Effector memory CD8-positive, alpha-beta T cell (primary cell): ENCODE measurements around the gene FUBP3.
"Not testable (repeated sequence)": the region's sequence is repeated elsewhere in the genome, so short reads cannot be mapped to it uniquely, and the experiment has no call there.

Source experiments
- ATAC-seq: fragments of 150-1000 bp; cut with Tn5 transposase; replicated peaks from 2 replicates; pipeline ENCODE4 v1.10.0; 2021; ENCODE audit warnings: mild to moderate bottlenecking, moderate library complexity
- DNase-seq, 3 experiments: peaks; one replicate each; pipeline ENCODE4 v3.0.0; 2021
- H3K27ac Mint-ChIP-seq, 2 donors: one replicate each; pipeline ENCODE4 v1.8.0; 2022; ENCODE audit warnings: mild to moderate bottlenecking in 2 of 2, mixed read lengths in 2 of 2, moderate library complexity in 2 of 2
- H3K27me3 Mint-ChIP-seq, 2 donors: one replicate each; pipeline ENCODE4 v1.8.0; 2022; ENCODE audit warnings: mixed read lengths in 2 of 2
- H3K36me3 Mint-ChIP-seq: one replicate; pipeline ENCODE4 v1.8.0; 2022; ENCODE audit warnings: mild to moderate bottlenecking, moderate library complexity, mixed read lengths; ENCODE audit not compliant: insufficient read depth
- H3K4me1 Mint-ChIP-seq, 2 donors: one replicate each; pipeline ENCODE4 v1.8.0; 2022; ENCODE audit warnings: low read depth in 2 of 2, mixed read lengths in 2 of 2
- H3K4me3 Mint-ChIP-seq, 2 donors: one replicate each; pipeline ENCODE4 v1.8.0; 2022; ENCODE audit warnings: mild to moderate bottlenecking in 2 of 2, mixed read lengths in 2 of 2, moderate library complexity in 2 of 2
- H3K9me3 Mint-ChIP-seq, 2 donors: one replicate each; pipeline ENCODE4 v1.8.0; 2022; ENCODE audit warnings: mixed read lengths in 2 of 2

Gene FUBP3

GRCh38 chr9:130543368-130543767, 36.0 kb upstream of the FUBP3 start:
- DNase-seq (no peak), ATAC-seq (no peak)
- H3K36me3 Mint-ChIP-seq: no peaks in the 10 kb centered on the region
- H3K9me3 Mint-ChIP-seq: no peaks in the 10 kb centered on the region
- H3K27ac Mint-ChIP-seq: no peak overlapping the region
- peaks cover 0 to 3% of the 10 kb centered on the region in 2 donors for H3K4me1 Mint-ChIP-seq
- H3K27me3 Mint-ChIP-seq: peaks cover 52 to 61% of the 10 kb centered on the region in 2 donors
- no peak overlapping the region for H3K4me3 Mint-ChIP-seq

DNA sequence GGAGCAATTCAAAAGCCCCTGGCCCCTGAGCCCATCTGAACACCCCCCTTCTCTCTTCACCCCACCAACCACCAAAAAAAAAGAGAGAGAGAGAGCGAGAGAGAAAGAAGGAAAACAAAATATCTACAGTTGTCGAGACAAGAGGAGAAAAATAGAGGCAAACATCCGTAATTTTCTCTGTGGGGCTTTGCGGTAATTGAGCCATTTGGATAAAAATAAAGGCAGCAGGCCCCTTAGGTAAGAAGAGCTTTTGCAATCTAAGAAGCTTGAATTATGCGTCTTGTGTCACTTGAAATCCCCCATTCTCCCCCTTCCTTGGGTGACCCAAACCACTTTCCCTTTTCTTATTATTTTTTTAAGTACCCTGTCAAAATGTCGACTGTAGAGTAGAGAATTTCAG, 35.5 kb upstream of the FUBP3 start:
- H3K27me3 Mint-ChIP-seq: peaks cover 47 to 56% of the 10 kb centered on the region in 2 donors

DNA sequence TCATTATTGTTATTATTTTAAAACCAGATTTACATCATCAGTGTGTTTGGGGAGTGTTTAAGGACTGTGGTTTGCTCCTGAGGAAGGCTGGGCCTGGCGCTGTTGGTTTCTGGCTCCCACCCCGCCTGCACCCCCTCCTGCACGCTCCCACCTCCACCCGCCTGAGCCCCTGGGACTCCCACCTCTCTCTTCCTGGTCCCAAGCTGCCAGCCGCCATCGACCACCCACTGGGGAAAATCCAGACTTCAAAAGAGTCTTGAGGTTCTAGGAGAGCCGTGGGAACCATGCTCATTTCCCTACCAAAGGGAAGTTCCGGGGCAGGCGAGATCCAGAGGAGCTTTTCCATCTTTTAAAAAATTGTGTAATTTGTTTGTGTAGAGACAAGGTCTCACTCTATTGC, 35.0 kb upstream of the FUBP3 start:
- no peaks in the 10 kb centered on the region for H3K36me3 Mint-ChIP-seq
- H3K27ac Mint-ChIP-seq: no peak overlapping the region
- ATAC-seq: no peak
- no peak overlapping the region for H3K4me3 Mint-ChIP-seq
- no peak for DNase-seq
- H3K9me3 Mint-ChIP-seq: no peaks in the 10 kb centered on the region
- H3K4me1 Mint-ChIP-seq: peaks cover 0 to 3% of the 10 kb centered on the region in 2 donors
- peaks cover 42 to 54% of the 10 kb centered on the region in 2 donors for H3K27me3 Mint-ChIP-seq

More for the DNA sequence above, 35.5 kb upstream of the FUBP3 start:
- Mint-ChIP-seq H3K4me1 (peaks cover 0 to 3% of the 10 kb centered on the region in 2 donors), H3K36me3 (no peaks in the 10 kb centered on the region), H3K27ac (no peak overlapping the region), H3K9me3 (no peaks in the 10 kb centered on the region), H3K4me3 (no peak overlapping the region)
- no peak for DNase-seq
- no peak for ATAC-seq

DNA sequence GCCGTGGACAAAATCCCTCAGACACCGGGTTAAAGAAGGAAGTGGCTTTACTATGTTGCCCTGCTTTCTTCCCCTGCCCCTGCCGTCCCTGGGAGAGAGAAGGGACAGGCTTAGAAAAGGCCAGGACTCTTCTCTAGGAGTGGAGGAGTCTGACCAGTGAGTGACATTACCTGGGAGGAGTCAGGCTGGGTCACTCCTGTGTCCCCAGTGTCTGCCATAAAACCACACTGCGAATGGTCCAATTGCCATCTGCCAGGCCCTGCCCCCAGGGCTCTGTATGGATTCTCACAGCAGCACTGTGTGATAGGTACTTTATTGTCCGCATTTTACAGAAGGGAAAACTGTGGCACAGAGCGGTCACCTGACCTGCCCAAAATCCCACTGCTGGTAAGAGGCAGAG, 31.3 kb upstream of the FUBP3 start:
- no peak overlapping the region for H3K27ac Mint-ChIP-seq
- ATAC-seq (no peak), DNase-seq (no peak)
- H3K9me3 Mint-ChIP-seq: no peaks in the 10 kb centered on the region
- no peak overlapping the region for H3K4me3 Mint-ChIP-seq
- peaks cover 22 to 39% of the 10 kb centered on the region in 2 donors for H3K27me3 Mint-ChIP-seq
- no peaks in the 10 kb centered on the region for H3K36me3 Mint-ChIP-seq
- no peaks in the 10 kb centered on the region for H3K4me1 Mint-ChIP-seq

DNA sequence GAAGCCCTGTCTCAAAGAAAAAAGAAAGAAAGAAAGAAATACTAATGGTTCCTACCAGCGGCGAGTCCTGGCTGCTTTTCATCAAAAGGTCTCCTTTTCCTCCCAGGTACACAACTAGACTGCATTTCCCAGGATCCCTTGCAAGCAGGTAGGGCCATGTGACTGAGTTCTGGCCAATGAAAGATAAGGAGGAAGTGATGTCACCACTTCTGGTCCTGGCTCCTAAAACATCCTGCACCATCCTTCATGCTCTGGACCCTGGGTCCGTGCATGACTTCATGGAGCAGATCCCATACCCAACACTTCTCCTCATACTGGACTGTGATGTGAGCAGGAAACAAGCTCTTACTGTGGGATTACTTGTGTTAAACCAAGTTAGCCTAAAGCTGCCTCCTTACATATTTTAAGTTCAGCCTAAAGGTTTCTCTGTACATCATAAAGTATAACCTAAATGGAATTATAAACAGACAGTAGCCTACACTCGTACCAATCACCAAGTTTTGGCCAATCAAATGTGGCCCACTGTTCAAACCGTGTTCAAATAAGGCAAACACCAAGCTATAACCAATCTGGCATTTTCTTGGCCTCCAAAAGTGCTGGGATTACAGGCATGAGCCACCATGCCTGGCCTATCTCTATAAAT, 30.2 kb upstream of the FUBP3 start:
- Mint-ChIP-seq H3K27ac (no peak overlapping the region), H3K36me3 (no peaks in the 10 kb centered on the region), H3K9me3 (no peaks in the 10 kb centered on the region), H3K4me1 (no peaks in the 10 kb centered on the region), H3K4me3 (no peak overlapping the region), H3K27me3 (peaks cover 11 to 39% of the 10 kb centered on the region in 2 donors)
- DNase-seq (no peak), ATAC-seq (no peak)

DNA sequence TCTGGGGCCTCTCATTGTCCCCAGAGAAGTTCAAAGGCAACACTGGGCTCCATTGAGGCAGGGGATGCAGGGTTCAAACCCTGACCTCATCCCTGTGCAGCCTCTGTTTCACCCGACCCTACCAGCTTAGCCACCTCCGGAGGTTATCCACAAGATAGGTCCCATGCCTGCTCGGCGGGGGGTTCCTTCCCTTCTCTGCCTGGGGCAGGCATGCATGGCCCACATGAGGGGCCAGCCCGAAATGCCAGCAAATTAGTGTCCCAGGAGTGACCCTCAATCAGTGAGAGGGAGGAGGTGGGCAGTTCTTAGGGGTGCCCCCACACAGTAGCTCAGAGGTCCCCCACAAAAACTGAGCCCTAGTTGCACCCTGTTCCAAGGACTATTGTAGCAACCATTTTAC, 24.8 kb upstream of the FUBP3 start:
- H3K27ac Mint-ChIP-seq: no peak overlapping the region
- no peaks in the 10 kb centered on the region for H3K36me3 Mint-ChIP-seq
- H3K4me1 Mint-ChIP-seq: no peaks in the 10 kb centered on the region
- no peak overlapping the region for H3K4me3 Mint-ChIP-seq
- ATAC-seq (no peak), DNase-seq (no peak)
- H3K27me3 Mint-ChIP-seq: peaks cover 19 to 53% of the 10 kb centered on the region in 2 donors
- no peaks in the 10 kb centered on the region for H3K9me3 Mint-ChIP-seq

DNA sequence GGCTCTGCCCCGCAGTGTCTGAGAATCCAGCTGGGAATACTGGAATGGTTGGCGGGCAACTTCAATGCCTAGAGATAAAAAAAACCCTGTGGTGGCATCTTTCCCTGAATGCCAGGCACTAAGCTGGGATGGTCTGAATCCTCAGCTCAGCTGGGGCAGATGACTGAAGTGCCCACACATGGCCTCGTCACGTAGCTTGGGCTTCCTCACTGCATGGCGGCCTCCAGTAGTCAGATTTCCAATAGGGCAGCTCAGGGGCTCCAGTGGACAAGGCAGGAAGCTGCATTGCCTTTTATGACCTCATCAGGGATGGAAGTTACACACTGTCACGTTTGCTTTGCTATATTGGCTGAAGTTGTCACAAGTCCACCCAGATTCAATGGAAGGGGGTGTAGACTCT, 24.3 kb upstream of the FUBP3 start:
- H3K36me3 Mint-ChIP-seq: no peaks in the 10 kb centered on the region
- no peak for ATAC-seq
- H3K4me1 Mint-ChIP-seq: no peaks in the 10 kb centered on the region
- no peak overlapping the region for H3K27ac Mint-ChIP-seq
- H3K9me3 Mint-ChIP-seq: no peaks in the 10 kb centered on the region
- DNase-seq: no peak
- H3K27me3 Mint-ChIP-seq: peaks cover 19 to 53% of the 10 kb centered on the region in 2 donors
- H3K4me3 Mint-ChIP-seq: no peak overlapping the region

GRCh38 chr9:130555968-130556367, 23.4 kb upstream of the FUBP3 start:
- DNase-seq: no peak
- Mint-ChIP-seq H3K4me3 (no peak overlapping the region), H3K4me1 (no peaks in the 10 kb centered on the region), H3K27me3 (peaks cover 19 to 53% of the 10 kb centered on the region in 2 donors), H3K9me3 (no peaks in the 10 kb centered on the region), H3K27ac (no peak overlapping the region), H3K36me3 (no peaks in the 10 kb centered on the region)
- no peak for ATAC-seq

DNA sequence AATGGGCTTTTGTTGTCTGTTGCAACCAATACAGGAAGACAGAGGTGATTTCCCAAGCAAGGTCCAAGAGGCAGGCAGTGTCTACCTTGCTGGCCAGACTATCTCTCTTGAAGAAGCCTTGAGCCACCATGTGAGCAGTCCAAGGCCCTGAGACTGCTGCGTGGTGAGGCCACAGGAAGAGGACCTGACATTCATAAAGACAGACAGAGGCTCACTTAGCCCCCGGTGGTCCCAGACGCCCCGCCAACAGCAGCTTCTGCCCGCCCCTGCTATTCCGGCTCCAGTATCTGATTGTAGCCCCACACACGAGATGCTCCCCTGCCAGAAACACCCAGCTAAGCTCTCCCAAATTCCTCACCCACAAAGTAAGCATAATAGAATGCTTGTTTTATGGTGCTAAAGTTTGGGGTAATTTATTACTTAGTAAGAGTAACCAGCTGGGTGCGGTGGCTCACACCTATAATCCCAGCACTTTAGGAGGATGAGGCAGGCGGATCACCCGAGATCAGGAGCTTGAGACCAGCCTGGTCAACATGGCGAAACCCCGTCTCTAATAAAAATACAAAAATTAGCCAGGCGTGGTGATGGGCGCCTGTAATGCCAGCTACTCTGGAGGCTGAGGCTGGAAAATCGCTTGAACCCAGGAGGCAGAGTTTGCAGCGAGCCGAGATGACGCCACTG, 22.8 kb upstream of the FUBP3 start:
- no peaks in the 10 kb centered on the region for H3K9me3 Mint-ChIP-seq
- H3K27ac Mint-ChIP-seq: no peak overlapping the region
- peaks cover 18 to 49% of the 10 kb centered on the region in 2 donors for H3K27me3 Mint-ChIP-seq
- DNase-seq (no peak), ATAC-seq (no peak)
- H3K36me3 Mint-ChIP-seq: no peaks in the 10 kb centered on the region
- H3K4me3 Mint-ChIP-seq: no peak overlapping the region
- no peaks in the 10 kb centered on the region for H3K4me1 Mint-ChIP-seq

DNA sequence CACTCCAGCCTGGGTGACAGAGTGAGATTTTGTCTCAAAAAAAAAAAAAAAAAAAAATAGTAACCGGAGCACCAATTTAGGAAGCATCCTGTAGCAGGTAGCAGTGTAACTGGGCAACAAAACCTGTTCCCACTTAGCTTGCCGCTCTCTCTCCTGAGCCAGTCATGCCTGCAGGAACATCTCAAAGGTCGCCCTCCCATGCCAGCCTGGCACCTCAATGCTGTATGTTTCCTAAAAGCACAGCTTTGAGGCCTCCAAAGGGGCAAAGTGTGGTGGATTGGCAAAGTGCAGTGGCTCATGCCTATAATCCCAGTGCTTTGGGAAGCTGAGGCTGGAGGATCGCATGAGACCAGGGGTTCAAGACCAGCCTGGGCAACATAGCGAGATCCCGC, 22.3 kb upstream of the FUBP3 start:
- H3K36me3 Mint-ChIP-seq: no peaks in the 10 kb centered on the region
- H3K9me3 Mint-ChIP-seq: no peaks in the 10 kb centered on the region
- no peak for ATAC-seq

DNA sequence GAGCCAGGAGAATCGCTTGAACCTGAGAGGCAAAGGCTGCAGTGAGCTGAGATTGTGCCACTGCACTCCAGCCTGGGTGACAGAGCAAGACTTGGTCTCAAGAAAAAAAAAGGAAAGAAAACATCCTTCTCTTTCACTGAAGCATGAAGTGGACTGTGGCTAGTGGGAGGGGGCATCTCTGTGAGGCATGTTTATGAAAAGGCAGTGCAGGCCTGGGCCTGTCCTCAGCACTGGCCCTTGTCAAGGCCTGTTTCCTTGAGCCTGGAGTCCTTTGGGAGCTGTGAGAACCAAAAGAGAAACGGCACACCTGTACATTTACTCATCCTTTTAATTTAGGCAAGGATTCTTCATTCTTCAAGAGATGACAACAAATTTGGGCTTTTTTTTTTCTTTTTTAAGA, 18.3 kb upstream of the FUBP3 start:
- Mint-ChIP-seq H3K27me3 (peaks cover 23 to 38% of the 10 kb centered on the region in 2 donors), H3K9me3 (no peaks in the 10 kb centered on the region), H3K27ac (no peak overlapping the region), H3K4me1 (no peaks in the 10 kb centered on the region), H3K36me3 (no peaks in the 10 kb centered on the region), H3K4me3 (no peak overlapping the region)
- ATAC-seq: no peak
- no peak for DNase-seq

More for the DNA sequence above, 22.3 kb upstream of the FUBP3 start:
- Mint-ChIP-seq H3K4me1 (no peaks in the 10 kb centered on the region), H3K27ac (no peak overlapping the region), H3K4me3 (no peak overlapping the region), H3K27me3 (peaks cover 13 to 45% of the 10 kb centered on the region in 2 donors)
- no peak for DNase-seq

- not testable (repeated sequence) for H3K4me3 Mint-ChIP-seq, H3K36me3 Mint-ChIP-seq, ATAC-seq, H3K4me1 Mint-ChIP-seq, H3K9me3 Mint-ChIP-seq, H3K27ac Mint-ChIP-seq, DNase-seq
- H3K27me3 Mint-ChIP-seq: peaks cover 22 to 42% of the 10 kb centered on the region in 2 donors
Observed at GRCh38 chr9:130562525-130562924, 16.9 kb upstream of the FUBP3 start.

DNA sequence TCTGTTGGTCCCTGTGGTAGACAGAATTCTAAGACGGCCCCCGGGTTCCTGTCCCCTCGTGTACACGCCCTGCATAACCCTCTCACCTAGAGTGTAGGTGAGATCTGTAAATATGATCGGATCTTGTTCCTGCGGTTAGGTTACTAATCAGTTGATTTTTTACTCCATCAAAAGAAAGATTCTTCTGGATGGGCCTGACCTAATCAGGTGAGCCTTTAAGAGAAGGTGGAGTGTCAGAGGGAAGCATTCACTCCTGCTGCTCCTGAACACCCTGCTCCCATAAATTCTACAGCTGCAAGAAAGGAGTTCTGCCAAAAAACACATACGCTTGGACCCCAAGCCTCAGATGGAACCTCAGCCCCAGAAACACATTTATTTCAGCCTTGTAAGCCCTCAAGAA, 15.6 kb upstream of the FUBP3 start:
- H3K27me3 Mint-ChIP-seq: peaks cover 28 to 43% of the 10 kb centered on the region in 2 donors
- H3K4me1 Mint-ChIP-seq: no peaks in the 10 kb centered on the region
- H3K4me3 Mint-ChIP-seq: no peak overlapping the region
- no peak for DNase-seq
- ATAC-seq: no peak
- no peak overlapping the region for H3K27ac Mint-ChIP-seq
- no peaks in the 10 kb centered on the region for H3K9me3 Mint-ChIP-seq
- no peaks in the 10 kb centered on the region for H3K36me3 Mint-ChIP-seq

DNA sequence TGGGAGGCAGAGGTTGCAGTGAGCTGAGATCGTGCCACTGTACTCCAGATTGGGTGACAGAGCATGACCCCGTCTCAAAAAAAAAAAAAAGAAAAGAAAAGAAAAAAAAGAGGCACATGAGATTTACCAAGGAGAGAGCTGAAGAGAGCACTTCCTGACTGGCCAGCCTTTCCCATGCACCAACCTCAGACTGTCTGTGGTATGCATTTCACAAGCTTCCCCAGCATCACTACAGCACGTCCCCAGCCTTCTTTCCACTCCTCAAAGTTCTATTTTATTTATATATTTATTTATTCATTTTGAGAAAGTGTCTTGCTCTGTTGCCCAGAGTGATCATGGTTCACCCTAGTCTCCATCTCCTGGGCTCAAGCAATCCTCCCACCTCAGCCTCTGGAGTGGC, 13.6 kb upstream of the FUBP3 start:
- H3K27ac Mint-ChIP-seq: no peak overlapping the region
- ATAC-seq (no peak), DNase-seq (no peak)
- H3K9me3 Mint-ChIP-seq: no peaks in the 10 kb centered on the region
- H3K27me3 Mint-ChIP-seq: peaks cover 28 to 43% of the 10 kb centered on the region in 2 donors
- no peaks in the 10 kb centered on the region for H3K4me1 Mint-ChIP-seq
- H3K36me3 Mint-ChIP-seq: no peaks in the 10 kb centered on the region
- H3K4me3 Mint-ChIP-seq: no peak overlapping the region
